Loucy (cell line): ENCODE results near the gene TRAPPC2L.

Source experiments
- CTCF ChIP-seq: fragments of 200-600 bp; sonication (generic); conservative IDR thresholded peaks from 2 replicates; pipeline ENCODE4 v1.5.1; 2014; ENCODE audit warnings: mild to moderate bottlenecking, antibody characterized with exemption, low read length
- EZH2phosphoT487 ChIP-seq: fragments of 200-600 bp; IDR thresholded peaks from 2 replicates; pipeline ENCODE4 v1.6.1; 2018; ENCODE audit warnings: antibody characterized with exemption, mild to moderate bottlenecking, moderate library complexity, borderline replicate concordance

GRCh38 chr16:88838566-88838965, 18.4 kb upstream of the TRAPPC2L start:
- TF ChIP-seq CTCF (no peak), EZH2phosphoT487 (no peak)
